GM19023 (cell line): ENCODE results near the gene RBM19.

Experiments
- ATAC-seq: cut with Tn5 transposase; IDR thresholded peaks from one replicate; pipeline ENCODE4 v1.9.1; 2021; ENCODE audit warnings: mild to moderate bottlenecking, moderate library complexity; ENCODE audit not compliant: unreplicated experiment

Gene RBM19

GRCh38 chr12:113933201-113933786 is 32.8 kb downstream of the RBM19 start:
- no peak for ATAC-seq

DNA sequence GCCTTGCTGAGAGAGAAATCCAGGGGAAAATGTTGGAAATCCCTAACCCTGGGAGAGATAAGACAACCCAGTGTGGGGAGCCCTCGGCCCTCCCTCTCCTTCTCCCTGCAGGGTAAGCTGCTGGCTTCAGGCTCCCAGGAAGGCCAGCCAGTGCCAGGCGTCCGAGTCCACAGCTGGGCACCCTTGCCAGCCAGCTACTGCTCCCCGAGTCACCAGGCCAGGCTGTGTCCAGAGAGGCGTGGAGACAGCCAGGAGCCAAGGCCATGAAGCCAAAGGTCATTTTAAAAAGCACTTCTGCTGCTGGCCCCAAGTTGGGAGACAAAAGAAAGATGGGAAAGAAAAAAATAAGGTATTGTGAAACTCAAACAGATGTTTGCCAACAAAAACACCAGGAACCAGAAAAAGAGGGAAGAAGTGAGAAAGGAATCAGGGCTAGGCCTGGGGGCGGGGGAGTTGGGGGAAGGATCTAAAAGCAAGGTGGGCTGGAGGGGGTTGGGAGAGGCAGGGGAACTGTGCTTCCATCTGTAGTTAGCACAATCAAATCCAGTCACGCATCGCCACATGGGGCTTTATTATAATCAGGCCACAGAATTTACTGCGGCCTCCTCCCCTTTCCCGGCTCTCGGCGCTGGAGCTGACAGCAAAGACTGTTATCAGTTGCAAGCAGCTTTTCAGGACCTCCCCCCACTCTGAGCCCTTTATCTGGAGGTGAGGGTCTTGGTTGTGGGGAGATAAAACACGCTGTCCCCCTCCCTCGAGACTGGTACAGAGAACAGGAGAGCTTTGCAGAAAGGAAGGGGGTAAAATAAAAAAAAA is 33.5 kb downstream of the RBM19 start:
- no peak for ATAC-seq

DNA sequence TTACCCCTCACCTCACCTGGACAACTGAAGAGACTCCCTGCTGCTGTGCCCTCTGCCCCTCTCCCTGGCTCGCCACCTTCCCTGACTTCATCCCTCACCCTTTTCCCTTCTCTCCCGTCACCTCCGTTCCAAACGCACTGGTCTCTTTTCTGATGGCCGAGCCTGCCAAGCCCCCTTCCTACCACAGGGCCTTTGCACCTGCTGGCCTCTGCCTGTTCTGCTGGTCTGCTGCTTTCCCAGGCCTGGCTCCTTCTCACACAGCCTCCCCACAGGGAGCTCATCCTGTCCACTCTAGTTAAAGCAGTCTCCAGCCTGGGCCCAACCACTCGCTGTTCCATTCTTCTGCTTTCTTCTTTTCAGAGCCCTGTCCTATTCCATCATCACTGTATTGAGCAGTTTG is 34.6 kb downstream of the RBM19 start:
- ATAC-seq: no peak

- ATAC-seq: no peak
Observed at GRCh38 chr12:113930249-113930648, 35.9 kb downstream of the RBM19 start.

- no peak for ATAC-seq
Observed at GRCh38 chr12:113929312-113929989, 36.7 kb downstream of the RBM19 start.

GRCh38 chr12:113926788-113927187 is 39.3 kb downstream of the RBM19 start:
- ATAC-seq: no peak

DNA sequence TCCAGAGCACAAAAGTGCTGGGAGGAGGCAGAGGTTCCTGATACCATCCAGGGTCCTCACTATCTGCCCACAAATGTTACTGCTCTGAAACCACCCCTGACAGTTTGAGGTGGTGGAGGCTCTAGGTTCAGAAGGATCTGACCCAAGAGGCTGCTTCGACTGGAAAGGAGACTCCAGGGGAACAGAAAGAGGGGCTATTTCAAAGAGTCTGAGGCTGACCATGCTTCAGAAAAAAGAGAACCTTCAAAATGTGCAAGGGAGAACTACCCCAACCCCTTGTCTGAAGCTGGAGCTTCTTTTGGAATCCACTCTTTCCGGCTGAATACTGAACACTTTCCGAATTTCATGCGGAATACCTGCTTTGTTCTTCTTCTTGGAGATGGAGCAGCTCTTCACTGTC is 41.8 kb downstream of the RBM19 start:
- ATAC-seq: no peak

DNA sequence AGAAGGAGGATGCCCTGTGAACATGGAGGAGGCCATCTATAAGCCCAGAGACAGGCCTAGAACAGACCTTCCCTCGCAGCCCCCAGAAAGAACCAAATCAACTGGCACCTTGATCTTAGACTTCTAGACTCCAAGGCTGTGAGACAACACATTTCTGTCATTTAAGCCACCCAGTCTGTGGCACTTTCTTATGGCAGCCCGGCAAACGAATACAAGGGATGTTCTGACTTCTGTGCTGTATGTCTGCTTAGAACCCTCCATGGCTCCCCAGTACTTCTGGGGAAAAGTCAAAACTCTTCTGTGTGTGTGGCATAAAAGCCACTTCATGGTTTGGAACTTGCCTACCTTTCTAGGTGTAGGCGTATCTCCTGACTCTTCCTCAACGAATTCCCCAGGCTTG is 42.9 kb downstream of the RBM19 start:
- no peak for ATAC-seq

DNA sequence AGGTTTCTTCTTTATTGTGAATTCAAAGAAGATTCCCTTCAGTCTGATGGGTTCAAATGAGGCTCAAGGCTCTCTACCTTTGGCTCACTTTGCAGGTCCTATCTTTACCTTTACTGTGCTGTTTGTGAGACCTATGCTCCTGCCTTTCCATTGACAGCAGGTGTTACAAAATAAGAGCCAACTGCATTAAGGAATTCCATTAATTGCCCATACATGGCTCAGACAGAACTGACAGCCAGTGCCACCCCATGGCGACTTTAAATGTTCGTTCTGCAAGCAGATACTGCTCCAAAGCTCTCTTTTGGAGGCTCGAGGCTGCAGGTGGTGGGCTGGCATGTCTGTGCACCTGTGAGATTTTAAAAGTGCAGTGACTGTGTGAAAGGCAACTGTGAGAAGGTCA is 44.7 kb downstream of the RBM19 start:
- no peak for ATAC-seq

- no peak for ATAC-seq
Observed at GRCh38 chr12:113919791-113920190, 46.3 kb downstream of the RBM19 start.

DNA sequence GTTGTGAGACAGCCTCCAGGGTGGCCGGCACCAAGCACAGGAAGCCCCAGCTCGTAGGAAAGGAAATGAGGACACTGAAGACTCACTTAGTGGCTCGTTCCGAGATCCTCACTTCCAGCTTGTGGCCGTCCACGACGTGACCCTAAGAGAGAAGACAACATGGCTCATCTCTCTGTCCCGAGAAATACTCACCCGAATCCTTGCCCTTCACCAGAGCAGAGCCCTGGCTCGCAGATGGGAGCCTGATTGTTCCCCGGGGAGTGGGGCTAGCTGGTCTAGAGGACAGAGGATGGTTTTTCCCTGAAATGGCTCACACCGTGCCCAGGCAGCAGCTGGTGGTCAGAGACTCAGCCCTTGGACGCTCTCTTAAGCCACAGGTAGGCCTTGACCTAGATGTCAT is 47.8 kb downstream of the RBM19 start:
- ATAC-seq: no peak

- no peak for ATAC-seq
Observed at GRCh38 chr12:113917393-113917792, 48.7 kb downstream of the RBM19 start.

GRCh38 chr12:113914806-113915205 is 51.3 kb downstream of the RBM19 start:
- no peak for ATAC-seq

GRCh38 chr12:113914176-113914575 is 51.9 kb downstream of the RBM19 start:
- no peak for ATAC-seq

GRCh38 chr12:113912760-113913329 is 53.3 kb downstream of the RBM19 start:
- ATAC-seq: no peak

GRCh38 chr12:113911971-113912759 is 54.0 kb downstream of the RBM19 start:
- no peak for ATAC-seq

GRCh38 chr12:113910751-113911272 is 55.3 kb downstream of the RBM19 start:
- ATAC-seq: no peak

DNA sequence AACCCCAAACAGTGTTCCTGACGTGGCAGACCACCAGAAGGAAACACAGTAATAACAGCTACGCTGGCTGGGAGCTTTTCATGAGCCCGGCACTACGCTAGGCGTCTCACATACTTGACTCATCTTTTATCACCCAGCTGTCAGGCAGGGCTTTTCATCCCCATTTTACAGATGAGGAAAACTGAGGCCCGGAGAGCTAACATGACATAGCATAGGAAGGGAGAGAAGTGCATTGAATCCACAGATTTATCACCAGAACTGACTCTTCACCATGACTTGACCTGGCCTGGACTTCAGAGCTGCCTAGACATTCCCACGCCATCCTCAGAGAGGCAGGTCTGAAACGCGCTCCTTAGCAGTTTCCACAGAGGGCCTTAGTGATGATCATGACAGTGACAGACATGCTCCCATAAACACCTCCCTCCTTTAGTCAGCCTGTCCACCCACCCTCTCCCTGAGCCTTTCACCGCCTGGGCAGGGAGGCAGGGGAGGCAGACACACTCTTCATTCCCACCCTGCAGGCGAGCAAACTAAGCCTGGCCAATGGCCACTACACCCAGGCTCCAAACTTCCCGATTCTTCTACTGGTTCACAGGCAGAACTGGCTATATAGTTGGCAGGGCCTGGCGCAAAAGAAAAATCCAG is 56.2 kb downstream of the RBM19 start:
- ATAC-seq: no peak

GRCh38 chr12:113908584-113909100 is 57.5 kb downstream of the RBM19 start:
- no peak for ATAC-seq
